Activated CD8-positive, alpha-beta memory T cell treated with anti-CD3 and anti-CD28 coated beads for 36 hours (primary cell): ENCODE measurements around the gene MFN1. TPM values are rescaled to one million over a fixed set of nuclear protein-coding genes. Genes with fewer than 3 reads are reported as not detected.

ENCODE experiments used
- CTCF ChIA-PET: fragments of 350-600 bp; sonication (Branson Sonifier 250); formaldehyde crosslinking; loops from one replicate; lab custom pipeline; 2021; ENCODE audit warnings: antibody characterized with exemption; lab: Charles Lee
- POLR2A ChIA-PET: fragments of 350-600 bp; sonication (Branson Sonifier 250); formaldehyde crosslinking; loops from one replicate; lab custom pipeline; 2021; ENCODE audit warnings: antibody characterized with exemption; lab: Charles Lee
- total RNA-seq, 2 experiments: library from RNA; stranded (reverse); gene quantifications; one replicate each; pipeline ENCODE4 v1.2.3, GENCODE V29; 2021

Gene MFN1
- total RNA-seq, 2 experiments from 2014 or later: 32.7 to 33.7 TPM

DNA sequence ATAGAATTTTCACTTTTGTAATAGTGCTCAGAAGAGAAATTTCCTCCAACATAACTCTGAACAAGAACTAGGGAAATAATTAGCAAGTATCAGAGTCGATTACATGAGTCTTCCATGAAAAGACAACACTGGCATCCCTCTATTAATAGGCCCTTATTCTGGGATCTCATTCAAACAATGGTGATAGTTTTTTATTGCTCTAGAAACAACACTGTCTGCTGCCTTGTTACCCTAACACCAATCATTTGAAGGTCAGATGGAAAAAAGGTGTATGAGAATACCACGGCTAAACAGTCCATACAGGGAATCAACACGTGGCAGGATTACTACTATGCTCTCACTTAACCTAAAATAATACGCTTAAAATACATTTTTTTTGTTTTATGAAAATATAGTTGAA, 67.9 kb downstream of the MFN1 start:
- ChIA-PET CTCF (no interaction called here), POLR2A (no interaction called here)

DNA sequence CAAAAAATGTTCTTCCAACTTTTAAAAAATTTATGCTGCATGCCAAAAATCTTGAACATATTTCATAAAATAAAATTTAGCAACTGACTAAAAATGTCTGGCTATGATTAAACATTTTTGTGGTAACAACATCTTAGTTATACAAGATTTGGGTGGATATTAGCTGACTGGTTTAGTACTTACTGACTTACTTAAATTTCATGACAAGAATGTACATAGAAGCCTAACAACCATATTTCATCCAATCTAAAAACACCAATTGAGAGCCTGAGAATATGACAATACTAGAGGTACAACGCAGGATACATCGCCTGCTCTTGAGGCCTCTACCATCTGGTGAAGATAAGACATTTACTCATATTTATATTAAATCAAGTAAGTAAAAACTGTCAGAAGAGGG, 69.2 kb downstream of the MFN1 start:
- ChIA-PET CTCF (no interaction called here), POLR2A (no interaction called here)

DNA sequence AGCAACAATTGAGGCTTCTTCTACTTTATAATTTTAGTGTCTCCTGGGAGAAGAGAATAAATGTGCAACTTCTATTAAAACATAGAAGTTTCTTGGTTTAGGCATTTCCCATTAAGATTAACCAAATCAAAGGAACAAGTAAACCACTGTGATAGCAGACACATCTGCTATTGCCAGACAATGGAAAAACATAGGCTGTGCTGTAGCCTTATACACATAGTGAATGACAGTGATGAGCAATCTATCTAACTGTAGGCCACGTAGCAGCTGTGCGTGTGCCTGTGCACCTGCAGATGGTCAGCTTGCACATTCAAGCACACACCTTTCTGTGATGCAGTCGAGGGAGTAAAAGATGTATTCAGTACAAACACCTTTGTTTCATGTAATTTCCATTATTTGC, 71.1 kb downstream of the MFN1 start:
- POLR2A ChIA-PET: no interaction called here
- CTCF ChIA-PET: no interaction called here

DNA sequence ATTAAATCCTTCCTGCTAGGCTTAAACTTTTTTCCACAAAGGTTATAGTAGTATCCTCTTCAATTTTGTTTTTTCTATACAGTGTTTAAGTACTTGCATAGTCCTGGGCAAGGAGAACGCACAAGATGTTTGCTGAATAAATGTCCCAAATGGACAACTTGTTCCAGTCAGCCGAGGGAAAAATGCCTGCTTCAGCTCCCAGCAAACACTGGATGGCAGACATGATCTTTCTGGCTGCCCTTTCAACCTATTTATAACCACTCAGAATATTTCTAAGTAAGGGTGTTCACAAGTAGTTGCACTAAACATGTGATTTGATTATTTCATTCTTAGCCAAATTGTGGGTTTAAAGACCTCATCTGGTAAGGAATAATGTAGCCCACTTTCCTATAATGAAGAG, 74.0 kb downstream of the MFN1 start:
- ChIA-PET POLR2A (no interaction called here), CTCF (no interaction called here)

DNA sequence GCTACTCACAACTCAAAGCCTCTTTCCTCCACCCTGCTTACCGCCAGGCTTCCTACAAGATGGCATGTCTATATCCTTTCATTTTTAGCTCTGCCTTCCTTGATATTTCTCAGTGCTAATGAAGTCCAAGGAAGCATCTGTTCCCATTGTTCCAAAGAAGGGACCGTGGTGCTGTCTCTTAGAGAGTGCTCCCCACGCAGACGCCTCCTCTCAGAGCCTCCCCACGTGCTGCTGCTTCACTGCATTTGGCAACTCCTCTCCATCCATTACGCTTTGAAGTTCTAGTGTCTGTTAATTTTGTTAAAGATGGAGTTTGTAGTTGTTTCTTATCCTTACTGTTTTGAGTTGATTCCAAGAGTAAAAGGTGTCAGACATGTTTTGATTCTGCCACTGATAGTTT, 77.6 kb downstream of the MFN1 start:
- ChIA-PET CTCF (no interaction called here), POLR2A (no interaction called here)

DNA sequence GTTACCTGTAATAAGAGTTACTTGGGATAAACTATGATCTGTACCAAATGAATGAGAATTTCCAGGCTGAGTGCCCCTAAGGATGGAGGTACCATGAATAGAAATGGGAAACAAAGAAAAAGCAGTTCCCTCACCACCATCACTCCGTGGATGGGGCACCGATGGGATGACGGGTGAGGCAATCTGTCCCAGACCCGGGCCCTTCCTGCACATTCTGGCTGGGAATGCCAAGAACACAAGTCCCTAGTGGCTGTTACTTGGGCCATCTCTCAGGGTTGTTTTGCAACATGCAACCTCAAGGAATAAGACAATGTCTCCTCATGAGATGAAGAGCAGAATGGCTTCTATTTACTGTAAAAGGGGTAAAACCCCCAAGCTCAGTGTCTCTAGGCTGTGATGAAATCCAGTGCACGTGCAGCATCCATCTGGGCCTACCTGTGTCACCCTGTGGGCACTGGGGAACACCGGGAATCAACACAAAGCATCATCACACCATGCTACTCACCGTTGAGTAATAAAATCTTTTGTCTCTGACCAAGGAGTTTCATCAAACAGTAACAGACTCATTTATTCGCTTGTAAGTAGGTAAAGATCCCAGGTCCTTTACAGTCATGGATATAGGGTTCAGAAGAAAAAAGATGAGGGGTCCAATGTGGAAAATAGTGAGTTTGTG, 81.5 kb downstream of the MFN1 start:
- ChIA-PET POLR2A (no interaction called here), CTCF (no interaction called here)

DNA sequence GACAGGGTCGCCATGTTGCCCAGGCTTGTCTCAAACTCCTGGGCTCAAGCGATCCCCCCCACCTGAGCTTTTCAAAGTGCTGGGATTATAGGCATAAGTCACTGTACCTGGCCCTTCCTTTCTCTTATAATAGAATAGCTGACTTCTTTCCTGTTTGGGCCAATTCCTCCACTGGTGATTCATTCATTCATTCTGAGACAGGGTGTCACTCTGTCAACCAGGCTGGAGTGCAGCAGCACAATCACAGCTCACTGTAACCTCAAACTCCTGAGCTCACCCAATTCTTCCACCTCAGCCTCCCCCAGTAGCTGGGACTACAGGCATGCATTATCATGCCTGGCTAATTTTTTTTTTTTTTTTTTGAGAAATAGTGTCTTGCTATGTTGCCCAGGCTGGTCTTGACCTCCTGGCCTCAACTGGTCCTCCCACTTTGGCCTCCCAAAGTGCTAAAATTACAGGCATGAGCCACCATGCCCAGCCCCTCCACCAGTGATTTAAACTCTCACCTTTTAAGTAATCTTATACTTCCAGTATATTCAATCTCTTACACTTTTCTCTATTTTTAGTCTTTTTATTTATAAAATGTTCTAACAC, 82.9 kb downstream of the MFN1 start:
- ChIA-PET POLR2A (no interaction called here), CTCF (no interaction called here)

DNA sequence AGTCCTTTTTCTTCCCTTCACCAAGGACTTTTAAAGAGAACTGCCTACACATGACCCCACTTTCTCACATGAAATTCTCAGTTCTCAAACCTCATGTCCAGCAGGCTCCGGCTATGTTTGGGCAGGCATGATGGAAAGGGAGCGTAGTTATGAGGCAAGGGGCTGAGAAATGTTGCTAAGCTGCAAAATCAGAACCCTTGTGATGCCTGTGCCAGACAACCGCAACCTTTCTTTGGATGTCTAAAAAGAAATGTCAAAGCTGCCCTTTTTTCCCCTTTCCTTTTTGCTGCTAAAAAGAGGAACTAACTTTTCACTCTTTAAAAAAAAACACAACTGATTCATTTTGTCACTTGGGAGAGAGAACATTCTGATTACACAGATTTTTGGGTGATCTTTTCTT, 84.5 kb downstream of the MFN1 start:
- ChIA-PET POLR2A (no interaction called here), CTCF (no interaction called here)

DNA sequence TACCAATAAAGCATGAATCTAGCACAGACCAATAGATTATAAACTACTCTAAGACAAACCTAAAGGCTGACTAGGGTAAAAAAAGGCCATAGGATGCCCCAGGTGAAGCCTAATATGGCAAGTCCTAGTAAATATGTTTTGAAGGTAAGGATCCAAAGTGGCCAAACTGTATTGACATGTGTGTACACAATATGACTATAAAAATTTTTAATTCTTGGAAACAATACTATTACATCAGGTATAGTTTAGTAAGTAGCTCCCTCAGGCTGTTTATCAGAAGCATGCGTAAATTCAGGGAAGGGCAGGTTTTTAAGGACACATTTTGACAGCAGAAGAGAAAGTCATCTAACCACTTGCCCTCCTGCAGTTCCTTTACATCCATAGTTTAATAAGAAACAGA, 84.9 kb downstream of the MFN1 start:
- ChIA-PET POLR2A (no interaction called here), CTCF (no interaction called here)

DNA sequence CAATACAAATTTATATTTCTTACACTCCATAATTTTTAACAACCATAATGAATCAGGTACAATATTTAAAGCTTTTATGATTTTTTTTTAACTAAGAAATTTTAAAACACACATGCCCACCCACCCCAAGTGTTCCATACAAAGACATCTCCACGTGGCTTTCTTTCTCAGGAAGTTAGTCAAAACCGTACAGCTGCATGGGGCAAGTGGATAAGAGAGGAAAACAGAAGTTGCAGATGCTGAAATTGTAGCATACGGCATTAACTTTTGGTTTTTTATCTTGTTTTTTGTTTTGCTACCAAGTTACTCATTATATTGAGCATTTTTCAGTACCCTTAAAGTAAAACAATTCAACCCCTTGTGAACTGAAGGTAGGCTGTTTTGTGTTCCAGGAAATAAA, 89.0 kb downstream of the MFN1 start:
- ChIA-PET POLR2A (no interaction called here), CTCF (no interaction called here)

DNA sequence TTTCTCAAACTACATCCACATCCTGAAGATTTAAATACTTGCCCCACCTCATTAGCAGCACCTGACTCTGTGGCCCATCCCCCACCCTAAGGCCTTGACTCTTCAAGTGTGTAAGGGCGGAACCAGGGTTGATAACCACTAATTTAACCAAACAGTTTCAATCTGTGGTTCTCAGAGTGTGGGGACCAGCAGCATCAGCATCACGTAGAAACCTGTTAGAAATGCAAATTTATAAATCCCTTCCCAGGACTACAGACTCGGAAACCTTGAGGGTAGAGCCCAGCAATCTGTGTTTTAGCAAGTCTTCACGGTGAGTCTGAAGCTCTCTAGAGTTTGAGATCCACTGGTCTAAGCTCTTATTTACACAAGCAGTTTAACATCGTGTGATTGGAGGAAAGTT, 91.3 kb downstream of the MFN1 start:
- ChIA-PET POLR2A (no interaction called here), CTCF (no interaction called here)

Other genes starting within 250 kb of the MFN1 start
- gene PIK3CA, start 199.4 kb upstream of the MFN1 start, total RNA-seq: 10 to 100 TPM; 16.6 to 17.7 TPM
- gene KCNMB3, start 96.6 kb upstream of the MFN1 start, total RNA-seq: under 1 TPM; 0.23 to 0.76 TPM
- 10 to 100 TPM; 42.4 to 44.2 TPM for gene ZNF639, start 24.7 kb upstream of the MFN1 start, total RNA-seq
- 1 to 10 TPM; 1.4 TPM for gene GNB4, start 103.8 kb downstream of the MFN1 start, total RNA-seq
- gene ACTL6A, start 215.2 kb downstream of the MFN1 start, total RNA-seq: 10 to 100 TPM; 96.8 to 99.1 TPM